ENCODE measurements around the gene ITGAX.
"Not testable (repeated sequence)": the region's sequence is repeated elsewhere in the genome, so short reads cannot be mapped to it uniquely, and the experiment has no call there.

ITGAX gene

GRCh38 chr16:31354394-31355291 is at the start of gene ITGAX:
Gene ITGAX, plus strand, starts transcription at chr16:31355176. Its CDS starts 79 bp downstream, at chr16:31355255.
- peak; percentile 91 for DNase-seq (ENCODE audit: low spot score)

- no peak for DNase-seq (ENCODE audit: low spot score)
Observed at GRCh38 chr16:31305219-31305618, 49.8 kb upstream of the ITGAX start.

DNA sequence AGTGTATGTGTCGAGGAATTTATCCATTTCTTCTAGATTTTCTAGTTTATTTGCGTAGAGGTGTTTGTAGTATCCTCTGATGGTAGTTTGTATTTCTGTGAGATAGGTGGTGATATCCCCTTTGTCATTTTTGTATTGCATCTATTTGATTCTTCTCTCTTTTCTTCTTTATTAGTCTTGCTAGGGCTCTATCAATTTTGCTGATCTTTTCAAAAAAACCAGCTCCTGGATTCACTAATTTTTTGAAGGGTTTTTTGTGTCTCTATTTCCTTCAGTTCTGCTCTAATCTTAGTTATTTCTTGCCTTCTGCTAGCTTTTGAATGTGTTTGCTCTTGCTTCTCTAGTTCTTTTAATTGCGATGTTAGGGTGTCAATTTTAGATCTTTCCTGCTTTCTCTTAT is 46.6 kb upstream of the ITGAX start:
- not testable (repeated sequence) for DNase-seq (ENCODE audit: low spot score)

DNA sequence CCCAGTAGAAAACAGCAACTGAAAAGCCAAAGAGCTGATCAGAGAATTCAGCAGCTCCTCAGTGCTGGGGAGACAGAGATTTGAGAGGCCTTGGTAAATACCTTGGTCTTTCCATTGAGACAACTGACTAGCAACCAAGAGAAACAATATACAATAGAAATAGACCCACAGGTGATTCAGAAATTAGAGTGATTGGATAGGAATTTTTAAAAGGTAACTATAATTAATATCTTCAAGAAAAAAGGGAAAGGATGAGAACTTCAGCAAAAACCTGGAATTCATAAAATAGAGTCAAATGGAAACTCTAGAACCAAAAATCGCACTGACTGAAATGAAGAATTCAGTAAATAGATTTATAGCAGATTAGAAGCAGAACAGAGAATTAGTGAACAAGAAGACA is 32.5 kb upstream of the ITGAX start:
- no peak for DNase-seq (ENCODE audit: low spot score)

- no peak for DNase-seq (ENCODE audit: low spot score)
Observed at GRCh38 chr16:31323959-31324629, 30.9 kb upstream of the ITGAX start.

- no peak for DNase-seq (ENCODE audit: low spot score)
Observed at GRCh38 chr16:31325171-31325570, 29.8 kb upstream of the ITGAX start.

GRCh38 chr16:31327646-31328225 is 27.2 kb upstream of the ITGAX start:
- no peak for DNase-seq (ENCODE audit: low spot score)

DNA sequence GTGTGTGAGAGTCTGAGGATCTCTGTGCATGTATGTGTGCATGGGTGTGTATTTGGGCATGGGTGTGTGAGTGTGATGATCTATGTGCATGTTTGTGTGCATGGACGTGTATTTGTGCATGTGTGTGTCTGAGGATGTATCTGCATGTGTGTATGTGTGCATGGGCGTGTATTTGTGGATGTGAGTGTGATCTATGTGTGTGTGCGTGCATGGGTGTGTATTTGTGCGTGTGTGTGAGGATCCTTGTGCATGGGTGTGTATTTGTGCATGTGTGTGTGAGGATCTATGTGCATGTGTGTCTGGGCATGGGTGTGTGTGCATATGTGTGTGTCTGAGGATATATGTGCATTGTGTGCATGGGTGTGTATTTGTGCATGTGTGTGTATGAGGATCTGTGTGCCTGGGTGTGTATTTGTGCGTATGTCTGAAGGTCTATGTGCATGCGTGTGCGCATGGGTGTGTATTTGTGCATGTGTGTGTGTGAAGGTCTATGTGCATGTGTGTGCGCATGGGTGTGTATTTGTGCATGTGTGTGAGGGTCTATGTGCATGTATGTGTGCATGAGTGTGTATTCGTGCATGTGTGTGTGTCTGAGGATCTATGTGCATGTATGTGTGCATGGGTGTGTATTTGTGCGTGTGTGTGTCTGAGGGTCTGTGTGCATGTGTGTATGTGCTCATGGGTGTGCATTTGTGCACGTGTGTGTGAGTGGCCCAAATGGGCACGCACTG is 26.5 kb upstream of the ITGAX start:
- DNase-seq (ENCODE audit: low spot score) = no peak

- no peak for DNase-seq (ENCODE audit: low spot score)
Observed at GRCh38 chr16:31329671-31330552, 25.1 kb upstream of the ITGAX start.

DNA sequence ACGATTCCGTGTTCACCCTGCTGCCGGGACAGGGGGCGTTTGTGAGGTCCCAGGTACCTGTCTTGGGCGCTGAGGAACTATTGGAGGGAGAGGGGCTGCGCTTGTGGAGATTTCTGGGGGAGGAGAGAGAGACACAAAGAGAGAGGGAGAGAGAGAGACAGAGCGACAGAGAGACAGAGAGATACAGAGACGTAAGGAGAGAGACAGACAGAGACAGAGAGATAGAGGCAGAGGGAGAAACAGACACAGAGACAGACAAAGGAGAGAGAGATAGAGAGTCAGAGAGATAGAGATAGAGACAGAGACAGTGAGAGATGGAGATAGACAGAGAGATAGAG is 24.5 kb upstream of the ITGAX start:
- no peak for DNase-seq (ENCODE audit: low spot score)

GRCh38 chr16:31331141-31331764 is 23.7 kb upstream of the ITGAX start:
- no peak for DNase-seq (ENCODE audit: low spot score)

DNA sequence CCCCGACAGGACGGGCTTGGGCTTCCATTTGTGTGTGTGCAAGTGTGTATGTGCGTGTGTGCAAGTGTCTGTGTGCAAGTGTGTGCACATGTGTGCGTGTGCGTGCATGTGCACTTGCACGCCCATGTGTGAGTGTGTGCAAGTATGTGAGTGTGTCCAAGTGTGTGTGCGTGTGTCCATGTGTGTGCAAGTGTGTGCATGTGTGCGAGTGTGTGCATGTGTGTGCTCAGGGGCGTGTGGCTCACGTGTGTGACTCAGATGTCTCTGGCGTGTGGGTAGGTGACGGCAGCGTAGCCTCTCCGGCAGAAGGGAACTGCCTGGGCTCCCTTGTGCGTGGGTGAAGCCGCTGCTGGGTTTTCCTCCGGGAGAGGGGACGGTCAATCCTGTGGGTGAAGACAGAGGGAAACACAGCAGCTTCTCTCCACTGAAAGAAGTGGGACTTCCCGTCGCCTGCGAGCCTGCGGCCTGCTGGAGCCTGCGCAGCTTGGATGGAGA is 23.1 kb upstream of the ITGAX start:
- no peak for DNase-seq (ENCODE audit: low spot score)

DNA sequence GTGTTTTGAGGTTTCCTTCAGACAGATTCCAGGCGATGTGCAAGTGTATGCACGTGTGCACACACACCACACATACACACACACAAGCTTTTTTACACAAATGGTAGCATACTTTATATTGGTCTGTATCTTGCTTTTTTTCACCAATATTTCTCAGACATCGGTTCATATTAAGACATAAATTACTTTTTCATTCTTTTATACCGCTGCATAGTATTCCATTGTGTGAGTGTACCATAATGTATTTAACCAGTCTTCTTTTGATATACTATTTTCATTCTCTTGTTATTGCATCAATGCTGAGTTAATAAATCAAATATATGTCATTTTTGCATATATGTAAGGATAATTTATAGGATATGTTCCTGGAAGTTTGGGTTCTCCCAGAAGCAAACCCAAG is 22.4 kb upstream of the ITGAX start:
- DNase-seq (ENCODE audit: low spot score) = no peak

DNA sequence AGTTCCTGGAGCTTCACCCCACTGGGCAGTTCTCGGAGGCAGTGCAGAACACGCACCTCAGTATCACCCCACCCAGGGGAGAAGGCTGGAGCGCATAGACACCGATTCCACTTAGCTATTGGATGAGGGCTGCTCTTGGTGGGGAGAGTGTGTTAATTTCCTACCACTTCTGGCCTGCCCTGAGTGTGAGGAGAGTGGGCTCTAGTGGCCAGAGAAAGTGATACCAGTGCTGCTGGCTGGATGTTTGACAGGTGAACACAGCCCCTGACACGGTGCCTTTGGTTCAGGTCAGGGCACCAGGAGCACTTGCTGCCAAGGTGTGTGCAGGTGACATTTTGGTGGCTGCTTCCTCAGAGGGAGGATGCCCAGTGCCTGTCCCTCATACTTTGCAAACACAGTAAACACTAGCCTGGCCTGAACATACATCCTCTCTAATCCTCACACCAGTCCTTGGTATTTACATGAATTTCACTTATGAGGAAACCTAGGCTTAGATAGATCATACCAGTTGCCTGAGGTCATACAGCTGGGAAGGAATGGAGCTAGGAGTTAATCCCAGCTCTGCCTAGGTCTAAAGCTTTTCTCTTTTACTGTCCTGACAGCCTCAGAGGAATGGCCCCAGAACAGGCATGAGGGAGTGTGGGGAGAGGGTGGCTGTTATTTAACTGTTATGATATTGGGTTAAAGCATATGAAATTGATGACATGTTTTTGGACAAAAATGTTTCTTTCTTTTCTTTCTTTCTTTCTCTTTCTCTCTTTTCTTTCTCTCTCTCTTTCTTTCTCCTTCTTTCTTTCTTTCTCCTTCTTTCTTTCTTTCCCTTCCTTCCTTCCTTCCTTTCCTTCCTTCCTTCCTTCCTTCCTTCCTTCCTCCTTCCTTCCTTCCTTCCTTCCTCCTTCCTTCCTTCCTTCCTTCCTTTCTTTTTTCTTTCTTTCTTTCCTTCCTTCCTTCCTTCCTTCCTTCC is 21.0 kb upstream of the ITGAX start:
- DNase-seq (ENCODE audit: low spot score) = peak; percentile 47

DNA sequence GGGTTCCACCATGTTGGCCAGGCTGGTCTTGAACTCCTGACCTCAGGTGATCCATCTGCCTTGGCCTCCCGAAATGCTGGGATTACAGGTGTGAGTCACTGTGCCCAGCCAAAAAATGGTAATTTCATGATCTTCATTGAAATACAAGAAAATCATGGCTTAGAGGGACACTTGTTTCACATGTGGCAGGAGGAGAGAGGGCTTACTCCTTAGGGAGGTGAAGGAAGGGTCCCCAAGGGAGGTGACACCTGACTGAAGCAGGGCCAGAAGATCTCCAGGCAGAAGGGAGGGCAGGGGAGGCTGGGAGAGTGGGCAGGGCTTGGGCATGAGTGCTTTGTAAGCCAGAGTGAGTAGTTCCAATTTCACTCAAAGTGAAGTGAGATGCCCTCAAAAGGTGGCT is 20.0 kb upstream of the ITGAX start:
- DNase-seq (ENCODE audit: low spot score) = no peak

DNA sequence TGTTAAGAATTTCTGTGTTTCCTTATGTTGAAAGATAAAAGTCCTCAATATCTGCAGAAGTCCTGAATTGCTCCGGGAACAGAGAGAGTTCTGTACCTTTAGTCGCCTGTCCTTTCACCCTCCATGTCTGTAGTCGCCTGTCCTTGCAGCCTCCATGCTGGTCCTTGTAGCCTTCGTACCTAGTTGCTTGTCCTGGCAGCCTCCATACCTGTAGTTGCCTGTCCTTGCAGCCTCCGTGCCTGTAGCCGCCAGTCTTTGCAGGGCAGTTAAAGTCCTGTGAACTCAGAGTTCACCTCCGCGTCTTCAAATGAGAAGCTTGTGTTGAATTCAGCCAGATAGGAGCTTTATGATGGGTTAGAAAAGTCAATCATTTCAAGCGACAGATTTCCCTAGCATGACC is 19.5 kb upstream of the ITGAX start:
- DNase-seq (ENCODE audit: low spot score) = no peak

- DNase-seq (ENCODE audit: low spot score) = not testable (repeated sequence)
Observed at GRCh38 chr16:31338166-31338685, 16.8 kb upstream of the ITGAX start.

- no peak for DNase-seq (ENCODE audit: low spot score)
Observed at GRCh38 chr16:31344712-31345111, 10.3 kb upstream of the ITGAX start.

- DNase-seq (ENCODE audit: low spot score) = no peak
Observed at GRCh38 chr16:31347445-31347844, 7.5 kb upstream of the ITGAX start.
